ENCODE measurements around the gene NDRG3.
"Not testable (repeated sequence)": the region's sequence is repeated elsewhere in the genome, so short reads cannot be mapped to it uniquely, and the experiment has no call there.

Gene NDRG3

DNA sequence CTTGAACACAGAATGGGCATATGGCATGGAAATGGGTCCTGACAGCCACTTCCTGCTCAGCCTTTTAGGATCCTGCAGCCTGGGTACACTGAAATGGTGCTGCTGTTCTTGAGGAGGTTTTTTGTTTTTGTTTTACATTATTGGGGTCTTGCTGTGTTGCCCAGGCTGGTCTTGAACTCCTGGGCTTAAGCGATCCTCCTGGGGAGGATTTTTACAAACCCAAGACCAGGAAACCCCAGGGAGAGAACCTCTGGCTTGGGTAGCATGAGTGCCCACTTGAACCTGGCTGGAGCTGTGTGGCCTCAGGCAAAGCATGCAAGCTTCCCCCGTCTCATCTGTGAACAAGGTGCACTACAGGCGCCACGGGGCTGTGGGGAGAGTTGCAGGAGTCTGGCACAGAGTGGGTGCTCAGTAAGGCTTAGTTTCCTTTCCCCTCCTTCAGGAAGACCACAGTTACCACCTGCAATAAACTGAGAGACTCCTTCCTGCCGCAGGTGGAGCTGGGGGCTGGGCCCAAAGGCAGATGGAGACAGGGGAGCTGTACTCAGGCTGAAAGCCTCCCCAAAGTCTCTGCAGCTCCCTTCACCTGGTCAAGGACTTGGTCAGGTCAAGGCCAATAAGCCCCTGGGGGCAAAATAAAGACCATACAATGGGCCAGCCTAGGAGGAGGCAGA, 101.7 kb downstream of the NDRG3 start:
- DNase-seq (ENCODE audit: low spot score): no peak

GRCh38 chr20:36642136-36642535, 103.8 kb downstream of the NDRG3 start:
- no peak for DNase-seq (ENCODE audit: low spot score)

GRCh38 chr20:36641506-36641843, 104.4 kb downstream of the NDRG3 start:
- no peak for DNase-seq (ENCODE audit: low spot score)

GRCh38 chr20:36638876-36639400, 107.0 kb downstream of the NDRG3 start:
- not testable (repeated sequence) for DNase-seq (ENCODE audit: low spot score)

DNA sequence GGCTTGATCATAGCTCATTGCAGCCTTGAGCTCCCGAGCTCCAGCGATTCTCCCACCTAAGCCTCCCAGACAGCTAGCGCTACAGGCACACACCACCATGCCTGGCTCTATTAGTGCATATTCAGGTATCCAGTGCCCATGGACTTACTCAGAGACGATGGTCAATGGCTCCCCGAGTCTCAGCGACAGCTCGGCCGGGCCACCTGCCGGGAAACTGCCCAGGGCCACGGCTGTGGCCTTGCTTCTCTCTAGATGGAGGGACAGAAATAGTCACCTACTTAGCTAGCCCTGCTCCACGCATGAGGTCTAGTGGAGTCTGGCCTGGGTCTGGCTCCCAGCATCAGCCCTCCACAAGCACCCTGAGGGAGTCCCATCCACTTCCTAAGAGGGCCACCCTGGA, 111.5 kb downstream of the NDRG3 start:
- no peak for DNase-seq (ENCODE audit: low spot score)

- no peak for DNase-seq (ENCODE audit: low spot score)
These were observed 112.6 kb downstream of the NDRG3 start for GRCh38 chr20:36633285-36633772.

GRCh38 chr20:36632487-36633284, 113.2 kb downstream of the NDRG3 start:
- no peak for DNase-seq (ENCODE audit: low spot score)

DNA sequence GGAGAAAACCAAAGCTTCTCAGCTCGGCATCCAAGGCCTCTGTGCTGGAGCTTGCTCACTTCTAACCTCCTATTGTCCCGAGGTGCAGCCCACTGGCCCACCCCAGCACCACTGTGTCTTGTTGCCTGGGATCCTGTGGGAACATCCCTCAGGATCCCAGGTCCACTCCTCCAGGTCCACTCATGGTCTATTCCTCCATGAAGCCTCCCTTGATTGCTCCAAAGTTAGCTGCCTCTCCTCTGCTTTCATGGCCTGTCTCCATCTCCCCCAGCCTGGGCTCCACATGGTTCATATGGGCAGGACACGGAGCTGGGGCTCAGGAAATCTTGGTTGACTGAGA, 113.8 kb downstream of the NDRG3 start:
- no peak for DNase-seq (ENCODE audit: low spot score)

- DNase-seq (ENCODE audit: low spot score): no peak
These were observed 114.2 kb downstream of the NDRG3 start for GRCh38 chr20:36631646-36632045.

DNA sequence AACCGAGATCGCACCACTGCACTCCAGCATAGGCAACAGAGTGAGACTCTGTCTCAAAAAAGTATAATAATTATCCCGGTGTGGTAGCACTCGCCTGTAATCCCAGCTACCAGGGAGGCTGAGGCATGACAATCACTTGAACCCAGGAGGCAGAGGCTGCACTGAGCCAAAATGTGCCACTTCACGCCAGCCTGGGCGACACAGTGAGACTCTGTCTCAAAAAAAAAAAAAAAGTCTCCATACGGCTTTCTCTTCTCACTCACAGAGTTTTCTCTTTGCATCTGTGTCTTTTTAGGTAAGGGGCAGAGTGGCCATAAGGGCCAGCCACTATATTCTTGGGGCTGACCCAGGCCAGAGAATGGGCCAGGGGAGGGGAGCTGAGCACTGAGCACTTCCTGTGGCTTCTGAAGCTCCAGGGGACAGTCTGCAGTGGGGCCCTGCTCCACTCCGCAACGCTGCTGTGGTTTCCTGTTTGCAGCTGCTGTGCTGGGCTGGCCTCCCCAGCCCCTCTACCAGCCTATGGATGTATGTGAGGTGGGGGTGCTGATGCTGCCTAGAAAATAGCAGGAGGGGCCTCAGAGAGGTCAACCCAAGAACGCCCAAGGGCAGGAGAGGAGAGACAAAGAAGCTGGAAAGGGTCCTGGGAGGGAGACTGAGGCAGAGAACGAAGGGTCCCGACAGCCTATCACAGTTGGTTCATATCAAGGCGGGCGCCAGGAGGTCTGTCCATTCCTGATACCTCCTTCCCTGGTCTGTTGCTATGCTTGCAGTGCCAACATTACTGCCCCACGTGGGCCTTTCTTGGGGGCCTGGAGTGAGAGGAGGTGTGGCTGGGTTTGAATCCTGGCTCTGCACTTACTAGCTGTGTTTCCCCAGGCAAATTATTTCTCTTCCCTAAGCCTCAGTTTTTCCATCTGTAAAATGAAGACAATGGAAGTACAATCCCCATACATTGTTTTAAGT, 115.9 kb downstream of the NDRG3 start:
- DNase-seq (ENCODE audit: low spot score): no peak

GRCh38 chr20:36628076-36628475, 117.8 kb downstream of the NDRG3 start:
- DNase-seq (ENCODE audit: low spot score): no peak

DNA sequence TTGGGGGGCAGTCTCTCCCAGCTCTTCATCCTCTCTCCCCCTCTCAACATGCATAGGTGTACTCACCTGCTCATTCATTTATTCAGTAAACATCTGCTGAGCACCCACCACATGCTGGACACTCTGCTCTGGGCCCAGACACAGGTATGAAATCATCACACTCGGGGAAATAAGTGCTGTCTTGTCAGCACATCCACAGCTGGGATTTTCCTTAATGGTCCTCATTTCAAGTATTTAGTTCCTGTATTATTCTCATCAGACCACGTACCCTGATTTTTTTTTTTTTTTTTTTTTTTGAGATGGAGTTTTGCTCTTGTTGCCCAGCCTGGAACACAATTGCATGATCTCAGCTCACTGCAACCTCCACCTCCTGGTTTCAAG, 121.0 kb downstream of the NDRG3 start:
- DNase-seq (ENCODE audit: low spot score): no peak

- DNase-seq (ENCODE audit: low spot score): no peak
These were observed 121.6 kb downstream of the NDRG3 start for GRCh38 chr20:36624068-36624943.

DNA sequence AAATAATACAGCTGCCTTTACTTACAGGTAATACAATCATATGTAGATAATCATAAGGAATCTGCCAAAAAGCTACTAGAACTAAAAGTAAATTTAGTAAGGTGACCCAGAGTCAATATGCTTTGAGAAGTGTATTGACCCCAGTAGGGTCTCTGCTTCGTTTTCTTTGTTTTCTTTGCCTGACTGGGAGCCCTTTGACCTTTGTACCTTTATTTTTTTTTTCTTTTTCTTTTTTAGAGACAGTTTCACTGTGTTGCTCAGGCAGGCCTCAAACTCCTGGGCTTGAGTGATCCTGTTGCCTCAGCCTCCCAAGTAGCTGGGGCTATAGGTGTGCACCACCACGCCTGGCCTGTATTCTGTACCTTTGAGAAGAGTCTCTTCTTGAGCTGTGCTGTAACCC, 122.4 kb downstream of the NDRG3 start:
- no peak for DNase-seq (ENCODE audit: low spot score)

- no peak for DNase-seq (ENCODE audit: low spot score)
These were observed 125.0 kb downstream of the NDRG3 start for GRCh38 chr20:36620917-36621316.

- DNase-seq (ENCODE audit: low spot score): no peak
These were observed 130.9 kb downstream of the NDRG3 start for GRCh38 chr20:36614781-36615557.

DNA sequence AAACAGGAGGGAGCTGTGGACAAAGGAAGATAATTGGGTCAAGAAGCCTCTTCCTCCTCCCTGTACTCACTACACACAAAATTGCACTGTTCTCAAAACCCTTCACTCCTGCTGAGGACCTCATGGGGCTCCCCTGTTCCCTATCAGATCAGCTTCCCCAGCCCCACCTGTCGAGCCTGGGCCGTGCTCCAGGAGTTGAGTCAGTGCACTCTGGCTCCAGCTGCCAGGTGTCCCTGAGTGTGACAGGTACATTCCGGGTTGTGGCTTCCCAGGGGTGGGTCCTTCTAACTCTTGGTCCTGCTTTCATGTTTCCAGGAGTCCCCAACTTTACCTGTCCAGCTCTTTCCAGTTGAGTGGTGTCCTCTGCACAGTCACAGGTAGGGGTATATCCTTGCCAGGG, 131.9 kb downstream of the NDRG3 start:
- DNase-seq (ENCODE audit: low spot score): no peak

DNA sequence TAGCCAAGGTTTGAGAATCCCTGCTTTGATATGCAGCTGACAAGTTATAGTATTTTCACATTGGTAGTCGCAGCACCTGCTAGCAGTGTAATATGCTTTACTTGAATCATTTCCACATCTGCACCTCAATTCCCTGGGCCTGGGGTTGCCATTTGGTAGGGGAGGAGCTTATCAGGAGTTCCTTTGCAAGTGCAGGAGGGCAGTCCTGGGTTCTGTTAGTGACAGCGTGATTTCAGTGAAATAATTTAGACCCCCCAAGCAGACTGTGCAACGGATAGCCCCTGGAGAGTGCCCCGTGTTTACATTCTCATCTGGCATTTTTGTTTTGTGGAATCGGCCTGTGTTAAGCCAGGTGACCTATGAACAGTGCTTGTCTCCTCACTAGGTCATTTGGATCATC, 134.3 kb downstream of the NDRG3 start:
- no peak for DNase-seq (ENCODE audit: low spot score)

- not testable (repeated sequence) for DNase-seq (ENCODE audit: low spot score)
These were observed 137.5 kb downstream of the NDRG3 start for GRCh38 chr20:36608388-36608728.

GRCh38 chr20:36607586-36608387, 138.1 kb downstream of the NDRG3 start:
- no peak for DNase-seq (ENCODE audit: low spot score)
